SU-DHL-6 (cell line): ENCODE data around the gene NCAPH2.

Experiments
- CTCF ChIP-seq: fragments of 200-600 bp; sonication (generic); IDR thresholded peaks from one replicate; pipeline ENCODE4 v1.5.1; 2017; ENCODE audit warnings: antibody characterized with exemption, mild to moderate bottlenecking, low read length, moderate library complexity; ENCODE audit not compliant: insufficient read depth, poor library complexity, severe bottlenecking
- EZH2phosphoT487 ChIP-seq: fragments of 200-600 bp; sonication (generic), shearing (Covaris generic); conservative IDR thresholded peaks from 2 replicates; pipeline ENCODE4 v1.6.1; 2018; ENCODE audit warnings: mild to moderate bottlenecking, antibody characterized with exemption, low read length, moderate library complexity, mixed read lengths

GRCh38 chr22:50475652-50476002 lies 32.4 kb upstream of the NCAPH2 start:
- TF ChIP-seq CTCF (no peak), EZH2phosphoT487 (no peak)
